ENCODE measurements around the gene SIRT4.

- TF ChIP-seq CTCF (IDR thresholded peaks at IDR 0.05) = peak; percentile 64 to 92 (median 83)
- TF ChIP-seq POLR2A (IDR thresholded peaks at IDR 0.05) = peak in 1 of 2 donors; percentile 44
- peak in 1 of 2 donors; percentile 61 for TF ChIP-seq POLR2AphosphoS5 (IDR thresholded peaks at IDR 0.05; ENCODE audit: insufficient read depth in 1 of 2, low read depth in 1 of 2)
Measured at GRCh38 chr12:120265473-120266179, 36.5 kb upstream of the SIRT4 start, which contains the start of gene PXN.

Measured in vagina (tissue), 2 donors.